ENCODE data around the gene SORCS2.

DNA sequence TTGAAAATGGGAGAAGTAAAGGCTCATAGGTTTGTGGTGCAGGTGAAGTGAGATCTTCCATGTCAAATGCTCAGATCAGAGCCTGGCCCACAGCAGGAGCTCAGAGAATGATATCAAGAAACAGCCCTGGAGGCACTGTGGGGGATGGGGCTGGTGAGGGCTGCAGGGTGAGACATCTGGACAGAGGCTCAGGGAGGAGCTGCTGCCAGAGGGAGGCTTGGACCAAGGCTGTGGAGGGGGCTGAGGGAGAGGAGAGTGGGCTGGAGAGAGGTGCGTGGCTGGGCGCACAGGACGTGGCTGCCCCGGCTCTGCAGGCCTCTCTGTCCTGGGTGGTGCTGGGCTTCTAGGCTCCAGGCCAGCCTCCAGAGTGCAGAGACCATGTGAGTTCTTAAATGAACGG is 5.6 kb downstream of the SORCS2 start:
- no peak for TF ChIP-seq EZH2phosphoT487 (IDR thresholded peaks at IDR 0.05; ENCODE audit: low read depth)
- TF ChIP-seq, protein P1, sequence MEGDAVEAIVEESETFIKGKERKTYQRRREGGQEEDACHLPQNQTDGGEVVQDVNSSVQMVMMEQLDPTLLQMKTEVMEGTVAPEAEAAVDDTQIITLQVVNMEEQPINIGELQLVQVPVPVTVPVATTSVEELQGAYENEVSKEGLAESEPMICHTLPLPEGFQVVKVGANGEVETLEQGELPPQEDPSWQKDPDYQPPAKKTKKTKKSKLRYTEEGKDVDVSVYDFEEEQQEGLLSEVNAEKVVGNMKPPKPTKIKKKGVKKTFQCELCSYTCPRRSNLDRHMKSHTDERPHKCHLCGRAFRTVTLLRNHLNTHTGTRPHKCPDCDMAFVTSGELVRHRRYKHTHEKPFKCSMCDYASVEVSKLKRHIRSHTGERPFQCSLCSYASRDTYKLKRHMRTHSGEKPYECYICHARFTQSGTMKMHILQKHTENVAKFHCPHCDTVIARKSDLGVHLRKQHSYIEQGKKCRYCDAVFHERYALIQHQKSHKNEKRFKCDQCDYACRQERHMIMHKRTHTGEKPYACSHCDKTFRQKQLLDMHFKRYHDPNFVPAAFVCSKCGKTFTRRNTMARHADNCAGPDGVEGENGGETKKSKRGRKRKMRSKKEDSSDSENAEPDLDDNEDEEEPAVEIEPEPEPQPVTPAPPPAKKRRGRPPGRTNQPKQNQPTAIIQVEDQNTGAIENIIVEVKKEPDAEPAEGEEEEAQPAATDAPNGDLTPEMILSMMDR (IDR thresholded peaks at IDR 0.05; ENCODE audit: low read depth, low read length), result no peak
